ENCODE data around the gene DNER. TPM values are rescaled to one million over a fixed set of nuclear protein-coding genes. Genes with fewer than 3 reads are reported as not detected.
A peak's percentile ranks its signal among the peaks of the same experiment; 100 is the strongest.

Gene DNER
- total and polyA plus RNA-seq, 2 experiments from 2014 or later = not detected

DNA sequence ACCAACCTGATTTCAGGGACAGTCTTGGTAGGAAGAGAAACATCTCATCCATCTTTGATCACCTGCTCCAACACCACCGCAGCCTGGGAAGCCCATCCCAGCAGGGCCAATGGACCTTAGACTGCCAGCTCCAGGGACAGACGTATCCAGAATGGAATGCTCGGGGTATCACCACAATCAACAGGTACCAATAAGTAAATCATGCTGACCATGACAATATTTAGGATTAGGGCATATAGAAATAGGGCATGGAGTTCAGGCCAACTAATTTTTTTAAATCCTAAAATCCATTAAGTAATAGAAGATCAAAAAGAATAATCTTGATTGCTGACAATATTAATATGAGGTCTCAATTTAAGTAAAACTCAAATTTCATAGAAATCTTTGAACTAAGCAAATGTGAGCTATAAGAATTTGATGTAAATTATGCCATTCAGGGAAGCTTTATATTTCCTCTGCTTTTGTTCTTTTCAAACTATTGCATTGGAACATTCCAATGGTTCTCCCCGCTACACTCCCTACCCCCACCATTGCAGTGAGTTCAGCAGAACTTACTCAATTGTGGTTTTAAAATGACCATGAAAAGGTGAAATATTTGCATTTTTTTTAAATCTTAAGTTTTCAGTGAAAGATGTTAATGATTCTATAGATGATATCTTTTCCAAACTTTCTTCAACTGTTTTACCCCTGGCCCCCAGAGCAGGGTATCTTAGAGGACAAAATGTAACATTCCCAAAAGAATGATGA, 138.6 kb downstream of the DNER start:
- TF ChIP-seq, protein P1, sequence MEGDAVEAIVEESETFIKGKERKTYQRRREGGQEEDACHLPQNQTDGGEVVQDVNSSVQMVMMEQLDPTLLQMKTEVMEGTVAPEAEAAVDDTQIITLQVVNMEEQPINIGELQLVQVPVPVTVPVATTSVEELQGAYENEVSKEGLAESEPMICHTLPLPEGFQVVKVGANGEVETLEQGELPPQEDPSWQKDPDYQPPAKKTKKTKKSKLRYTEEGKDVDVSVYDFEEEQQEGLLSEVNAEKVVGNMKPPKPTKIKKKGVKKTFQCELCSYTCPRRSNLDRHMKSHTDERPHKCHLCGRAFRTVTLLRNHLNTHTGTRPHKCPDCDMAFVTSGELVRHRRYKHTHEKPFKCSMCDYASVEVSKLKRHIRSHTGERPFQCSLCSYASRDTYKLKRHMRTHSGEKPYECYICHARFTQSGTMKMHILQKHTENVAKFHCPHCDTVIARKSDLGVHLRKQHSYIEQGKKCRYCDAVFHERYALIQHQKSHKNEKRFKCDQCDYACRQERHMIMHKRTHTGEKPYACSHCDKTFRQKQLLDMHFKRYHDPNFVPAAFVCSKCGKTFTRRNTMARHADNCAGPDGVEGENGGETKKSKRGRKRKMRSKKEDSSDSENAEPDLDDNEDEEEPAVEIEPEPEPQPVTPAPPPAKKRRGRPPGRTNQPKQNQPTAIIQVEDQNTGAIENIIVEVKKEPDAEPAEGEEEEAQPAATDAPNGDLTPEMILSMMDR (IDR thresholded peaks at IDR 0.05; ENCODE audit: low read depth, low read length) = no peak
- no peaks in the 10 kb centered on the region for H3K4me1 ChIP-seq (ENCODE audit: low read depth)
- peak in 1 of 2 donors; percentile 56 for DNase-seq (ENCODE audit: low read depth in 1 of 2, low spot score in 1 of 2)
- H3K36me3 ChIP-seq = no peaks in the 10 kb centered on the region
- H3K27me3 ChIP-seq = no peaks in the 10 kb centered on the region
- no peak overlapping the region for H3K4me3 ChIP-seq
- no peak overlapping the region for H3K27ac ChIP-seq
- H3K9me3 ChIP-seq (ENCODE audit: low read depth) = no peaks in the 10 kb centered on the region

DNA sequence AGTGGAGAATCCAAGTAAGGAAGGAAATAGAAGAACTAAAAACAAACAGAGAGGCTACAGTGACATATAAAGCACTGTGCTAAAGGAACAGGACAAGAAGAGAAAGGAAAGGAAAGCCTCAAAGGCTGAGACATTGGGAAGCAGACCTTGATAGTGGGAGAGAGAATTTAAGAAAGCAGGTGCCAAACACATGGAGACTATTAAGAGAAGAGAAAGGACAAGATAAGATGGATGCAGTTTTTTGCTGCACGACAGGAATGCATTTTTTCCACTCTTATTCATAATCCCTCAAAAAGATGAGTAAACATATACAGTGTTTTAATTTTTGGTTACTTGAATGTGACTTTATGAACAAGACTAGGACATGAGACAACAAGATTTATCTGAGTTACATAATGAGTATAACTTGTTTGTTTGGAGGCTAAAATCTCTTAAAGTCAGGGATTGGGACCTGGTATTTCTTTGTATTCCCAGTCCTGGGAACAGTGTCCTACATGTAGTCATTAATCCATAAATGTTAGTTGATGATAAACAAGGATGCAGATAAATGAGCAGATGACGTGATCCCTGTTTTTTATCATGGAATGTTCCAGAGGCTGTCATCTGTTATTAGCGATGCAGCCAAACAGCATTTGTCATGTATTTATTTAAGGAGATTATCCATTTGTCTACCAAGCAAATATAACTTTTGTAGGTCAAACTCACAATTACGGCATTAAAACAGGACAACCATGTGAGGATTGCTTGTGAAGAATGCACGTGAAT, 141.7 kb downstream of the DNER start:
- H3K4me1 ChIP-seq (ENCODE audit: low read depth) = no peaks in the 10 kb centered on the region
- no peak overlapping the region for H3K27ac ChIP-seq
- peak in 1 of 2 donors; percentile 18 for DNase-seq (ENCODE audit: low read depth in 1 of 2, low spot score in 1 of 2)
- TF ChIP-seq, protein P1 (IDR thresholded peaks at IDR 0.05; ENCODE audit: low read depth, low read length) = no peak
- no peak overlapping the region for H3K4me3 ChIP-seq
- H3K36me3 ChIP-seq = no peaks in the 10 kb centered on the region
- H3K9me3 ChIP-seq (ENCODE audit: low read depth) = no peaks in the 10 kb centered on the region
- H3K27me3 ChIP-seq = no peaks in the 10 kb centered on the region

DNA sequence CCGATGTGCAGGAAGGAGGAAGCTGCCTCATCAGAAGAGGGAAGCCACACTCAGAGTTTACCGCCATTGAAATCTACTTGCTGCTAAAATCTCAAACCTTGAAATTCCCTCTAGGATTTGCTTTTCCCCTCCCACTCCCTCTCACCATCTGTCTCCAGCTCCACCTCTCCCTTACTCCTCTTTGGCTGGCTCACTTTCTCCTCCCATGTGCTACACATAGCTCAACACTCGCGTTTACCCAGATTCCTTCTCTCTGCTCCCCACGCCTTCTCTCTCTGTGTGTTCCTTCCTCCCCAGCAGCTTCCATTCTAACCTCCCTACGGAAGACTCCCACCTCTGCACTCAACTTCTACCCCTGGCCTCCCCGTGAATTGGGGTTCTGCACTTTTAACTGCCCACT, 143.1 kb downstream of the DNER start:
- Histone ChIP-seq H3K27ac (no peak overlapping the region), H3K9me3 (ENCODE audit: low read depth) (no peaks in the 10 kb centered on the region)
- no peak for DNase-seq (ENCODE audit: low read depth in 1 of 2, low spot score in 1 of 2)

DNA sequence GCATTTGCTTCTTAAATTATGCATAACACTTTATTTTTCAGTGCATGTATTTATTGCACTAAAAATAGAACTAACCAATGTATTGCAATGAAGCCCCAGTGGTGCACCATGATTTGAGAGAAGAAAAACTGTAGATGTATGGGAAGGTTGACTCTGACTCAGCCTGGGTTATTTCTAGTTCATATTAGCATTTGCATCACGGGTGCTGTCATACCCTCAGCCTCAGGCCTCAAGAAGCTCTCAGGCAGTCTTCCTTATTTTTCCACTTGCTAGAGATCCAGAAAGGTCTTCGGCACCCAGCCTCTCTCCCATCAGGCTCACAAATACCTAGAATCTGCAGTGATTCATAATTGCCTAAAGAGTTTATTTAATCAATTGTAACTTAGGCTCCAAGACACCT, 148.0 kb downstream of the DNER start:
- no peaks in the 10 kb centered on the region for H3K4me1 ChIP-seq (ENCODE audit: low read depth)
- H3K4me3 ChIP-seq = no peak overlapping the region
- TF ChIP-seq, protein P1 (IDR thresholded peaks at IDR 0.05; ENCODE audit: low read depth, low read length) = no peak
- H3K9me3 ChIP-seq (ENCODE audit: low read depth) = no peaks in the 10 kb centered on the region
- no peaks in the 10 kb centered on the region for H3K36me3 ChIP-seq
- H3K27ac ChIP-seq = no peak overlapping the region
- DNase-seq (ENCODE audit: low read depth in 1 of 2, low spot score in 1 of 2) = no peak
- no peaks in the 10 kb centered on the region for H3K27me3 ChIP-seq

More for the DNA sequence above, 143.1 kb downstream of the DNER start:
- Histone ChIP-seq H3K4me3 (no peak overlapping the region), H3K4me1 (ENCODE audit: low read depth) (no peaks in the 10 kb centered on the region), H3K27me3 (no peaks in the 10 kb centered on the region), H3K36me3 (no peaks in the 10 kb centered on the region)
- TF ChIP-seq, protein P1 (IDR thresholded peaks at IDR 0.05; ENCODE audit: low read depth, low read length) = no peak

DNA sequence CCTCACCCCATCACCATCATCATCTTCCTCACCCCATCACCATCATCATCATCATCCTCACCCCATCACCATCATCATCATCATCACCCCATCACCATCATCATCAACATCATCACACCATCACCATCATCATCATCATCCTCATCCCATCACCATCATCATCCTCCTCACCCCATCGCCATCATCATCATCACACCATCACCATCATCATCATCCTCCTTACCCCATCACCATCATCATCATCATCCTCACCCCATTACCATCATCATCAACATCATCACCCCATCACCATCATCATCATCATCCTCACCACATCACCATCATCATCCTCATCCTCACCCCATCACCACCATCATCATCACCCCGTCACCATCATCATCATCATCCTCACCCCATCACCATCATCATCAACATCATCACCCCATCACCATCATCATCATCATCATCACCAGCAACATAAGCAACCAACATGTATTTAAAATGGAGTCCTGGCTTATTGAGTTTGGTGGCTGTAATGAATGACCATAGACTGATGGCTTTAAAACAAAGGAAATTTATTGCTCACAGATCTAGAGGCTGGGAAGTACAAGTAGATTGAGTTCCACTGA, 150.0 kb downstream of the DNER start:
- no peaks in the 10 kb centered on the region for H3K4me1 ChIP-seq (ENCODE audit: low read depth)
- TF ChIP-seq, protein P1 (IDR thresholded peaks at IDR 0.05; ENCODE audit: low read depth, low read length) = no peak

More for the DNA sequence above, 150.0 kb downstream of the DNER start:
- H3K9me3 ChIP-seq (ENCODE audit: low read depth) = no peaks in the 10 kb centered on the region
- H3K36me3 ChIP-seq = no peaks in the 10 kb centered on the region
- no peak for DNase-seq (ENCODE audit: low read depth in 1 of 2, low spot score in 1 of 2)
- H3K4me3 ChIP-seq = no peak overlapping the region
- H3K27ac ChIP-seq = no peak overlapping the region
- H3K27me3 ChIP-seq = no peaks in the 10 kb centered on the region

Measured in cardiac muscle cell (in vitro differentiated cells and primary cell).